GM19023 (cell line): ENCODE data around the gene ADAMTS13.
"Not testable (repeated sequence)": the region's sequence is repeated elsewhere in the genome, so short reads cannot be mapped to it uniquely, and the experiment has no call there.

Experiments
- ATAC-seq: cut with Tn5 transposase; IDR thresholded peaks from one replicate; pipeline ENCODE4 v1.9.1; 2021; ENCODE audit warnings: mild to moderate bottlenecking, moderate library complexity; ENCODE audit not compliant: unreplicated experiment

ADAMTS13 gene

GRCh38 chr9:133423216-133423615 is 1.0 kb downstream of the ADAMTS13 start:
- no peak for ATAC-seq

GRCh38 chr9:133424187-133424586 is 2.0 kb downstream of the ADAMTS13 start:
- ATAC-seq: no peak

GRCh38 chr9:133425049-133425632 is 3.0 kb downstream of the ADAMTS13 start:
- ATAC-seq: no peak

GRCh38 chr9:133426011-133426410 is 3.8 kb downstream of the ADAMTS13 start:
- no peak for ATAC-seq

- ATAC-seq: no peak
Measured at GRCh38 chr9:133427658-133428348, 5.6 kb downstream of the ADAMTS13 start.

GRCh38 chr9:133428617-133429101 is 6.5 kb downstream of the ADAMTS13 start:
- ATAC-seq: no peak

- ATAC-seq: no peak
Measured at GRCh38 chr9:133429214-133429613, 7.0 kb downstream of the ADAMTS13 start.

- ATAC-seq: no peak
Measured at GRCh38 chr9:133429641-133430161, 7.5 kb downstream of the ADAMTS13 start.

- no peak for ATAC-seq
Measured at GRCh38 chr9:133430244-133430643, 8.1 kb downstream of the ADAMTS13 start.

- no peak for ATAC-seq
Measured at GRCh38 chr9:133433351-133433843, 11.2 kb downstream of the ADAMTS13 start.

- no peak for ATAC-seq
Measured at GRCh38 chr9:133436681-133437080, 14.5 kb downstream of the ADAMTS13 start.

GRCh38 chr9:133437753-133438531 is 15.8 kb downstream of the ADAMTS13 start:
- no peak for ATAC-seq

- ATAC-seq: no peak
Measured at GRCh38 chr9:133439337-133439736, 17.2 kb downstream of the ADAMTS13 start.

- no peak for ATAC-seq
Measured at GRCh38 chr9:133440874-133441273, 18.7 kb downstream of the ADAMTS13 start.

GRCh38 chr9:133441571-133441970 is 19.4 kb downstream of the ADAMTS13 start:
- no peak for ATAC-seq

GRCh38 chr9:133443248-133443647 is 21.1 kb downstream of the ADAMTS13 start:
- no peak for ATAC-seq

- ATAC-seq: no peak
Measured at GRCh38 chr9:133443982-133444381, 21.8 kb downstream of the ADAMTS13 start.

- ATAC-seq: no peak
Measured at GRCh38 chr9:133445293-133445969, 23.3 kb downstream of the ADAMTS13 start.

- ATAC-seq: no peak
Measured at GRCh38 chr9:133448487-133448972, 26.4 kb downstream of the ADAMTS13 start.

GRCh38 chr9:133449760-133450159 is 27.6 kb downstream of the ADAMTS13 start:
- ATAC-seq: no peak

GRCh38 chr9:133451865-133452264 is 29.7 kb downstream of the ADAMTS13 start:
- not testable (repeated sequence) for ATAC-seq
